NB4 (cell line): ENCODE results near the gene ZNF491.
"Not testable (repeated sequence)": the region's sequence is repeated elsewhere in the genome, so short reads cannot be mapped to it uniquely, and the experiment has no call there.

Experiments
- CTCF ChIP-seq: IDR thresholded peaks from one replicate; pipeline ENCODE4 v1.5.1; 2012; ENCODE audit warnings: low read depth, low read length
- POLR2A ChIP-seq: IDR thresholded peaks from 2 replicates; pipeline ENCODE4 v1.6.1; 2011; ENCODE audit warnings: mild to moderate bottlenecking; ENCODE audit not compliant: insufficient read length; ENCODE audit errors: extremely low read depth

GRCh38 chr19:11771520-11771919, 26.8 kb upstream of the ZNF491 start:
- peak; percentile 29 for TF ChIP-seq CTCF
- TF ChIP-seq POLR2A, result not testable (repeated sequence)
